Retinal pigment epithelial cell (primary cell): ENCODE data around the gene MACF1.
"Not testable (repeated sequence)": the region's sequence is repeated elsewhere in the genome, so short reads cannot be mapped to it uniquely, and the experiment has no call there.

ENCODE experiments used
- DNase-seq: peaks from one replicate; pipeline ENCODE4 v3.0.0-alpha.2; 2010; ENCODE audit warnings: low read depth
- H3K4me3 ChIP-seq: 2 replicates; pipeline ENCODE4 v1.5.1; 2011; ENCODE audit warnings: mild to moderate bottlenecking, low read length, control low read depth, moderate library complexity
- CTCF ChIP-seq: conservative IDR thresholded peaks from 2 replicates; pipeline ENCODE4 v1.5.1; 2011; ENCODE audit warnings: low read depth, low read length, control low read depth, inconsistent platforms

The MACF1 gene

DNA sequence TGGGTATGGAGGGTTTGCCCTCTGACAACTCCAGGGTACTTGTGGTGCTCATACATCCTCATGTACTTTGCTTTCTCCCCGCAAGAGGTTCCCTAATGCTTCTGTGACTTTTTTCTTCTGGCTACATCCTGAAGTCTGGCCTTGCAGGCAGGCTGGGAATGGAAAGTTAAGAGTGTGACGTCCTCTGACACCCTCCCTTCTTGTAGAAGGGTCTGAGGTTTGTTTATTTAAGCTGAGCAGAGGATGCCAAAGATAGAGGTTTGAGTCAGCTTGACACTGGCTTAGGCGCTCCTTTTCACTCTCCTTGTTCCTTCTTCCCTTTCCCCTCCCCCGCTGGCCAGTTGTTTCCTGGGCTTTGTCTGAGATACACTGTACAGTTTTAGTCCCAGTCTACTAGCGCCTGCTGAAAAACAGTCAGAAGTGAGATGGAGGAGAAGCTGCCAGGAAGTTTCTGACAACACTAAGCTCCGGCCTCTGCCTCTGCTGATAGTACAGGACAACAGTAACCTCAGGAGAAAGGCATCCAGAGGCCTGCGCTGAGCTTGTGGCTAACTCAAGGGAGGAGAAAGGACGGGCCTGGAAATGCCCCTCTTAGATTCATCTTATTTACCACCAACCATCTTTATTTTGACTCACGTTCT is at the start of gene MACF1:
TSS of gene MACF1 (plus strand) at position 255 of the 641 bp plus-strand sequence. CDS start at position 583, 328 bp downstream.
- DNase-seq = no peak
- peak within 1 kb of the TSS; percentile 37 for H3K4me3 ChIP-seq
- TF ChIP-seq CTCF = peak; percentile 37

- no peak overlapping the region for H3K4me3 ChIP-seq
- no peak for TF ChIP-seq CTCF
- no peak for DNase-seq
These were observed 47.2 kb upstream of the MACF1 start for GRCh38 chr1:39157304-39157703.

- H3K4me3 ChIP-seq = peak overlapping the region; percentile 28
- TF ChIP-seq CTCF = no peak
- no peak for DNase-seq
These were observed 46.0 kb upstream of the MACF1 start for GRCh38 chr1:39158327-39159086.

GRCh38 chr1:39159224-39160036 is 45.1 kb upstream of the MACF1 start:
- no peak for TF ChIP-seq CTCF
- no peak for DNase-seq
- peak overlapping the region; percentile 28 for H3K4me3 ChIP-seq

DNA sequence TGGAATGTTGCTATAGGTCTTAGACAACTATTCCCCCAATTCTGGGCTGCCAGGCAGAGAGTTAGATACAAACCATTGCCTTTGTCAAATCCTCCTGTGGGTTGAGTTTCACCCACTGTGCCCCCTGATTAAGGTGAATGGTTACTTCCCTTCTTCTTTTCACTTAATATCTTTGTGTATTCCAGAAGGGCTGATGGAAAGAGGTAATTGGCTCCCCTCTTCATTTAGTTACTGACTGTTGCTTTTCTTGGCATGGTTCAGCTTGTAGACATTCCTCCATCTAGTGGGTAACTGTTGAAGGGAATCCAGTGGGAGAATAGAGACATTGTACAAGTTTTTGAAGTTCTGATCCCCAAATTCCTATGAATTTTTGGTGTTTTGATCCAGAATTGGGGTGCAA is 43.8 kb upstream of the MACF1 start:
- TF ChIP-seq CTCF = peak; percentile 28
- no peak for DNase-seq
- H3K4me3 ChIP-seq = no peak overlapping the region

GRCh38 chr1:39161811-39162210 is 42.7 kb upstream of the MACF1 start:
- not testable (repeated sequence) for H3K4me3 ChIP-seq, DNase-seq

DNA sequence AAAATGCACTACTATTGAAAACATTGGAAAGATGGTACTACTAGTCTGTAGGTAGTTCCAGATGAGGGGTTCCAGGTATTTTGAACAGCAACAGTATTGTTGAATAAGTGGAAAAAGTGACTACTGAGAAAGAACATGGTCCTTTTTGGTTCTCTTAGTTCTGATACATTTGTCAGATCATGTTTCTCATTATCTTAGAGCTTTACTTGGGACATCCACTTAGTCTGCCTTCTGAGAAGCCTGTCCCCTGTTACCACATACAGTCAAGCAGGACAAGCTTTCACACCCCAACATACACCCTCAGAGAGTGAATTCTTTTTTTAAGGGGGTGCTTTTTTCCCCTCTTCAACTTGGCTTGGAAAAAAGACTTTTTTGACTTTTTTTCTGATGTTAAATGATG is 41.0 kb upstream of the MACF1 start:
- no peak for DNase-seq
- no peak for TF ChIP-seq CTCF
- H3K4me3 ChIP-seq = no peak overlapping the region
